ENCODE results near the gene C1orf74.

Gene C1orf74

GRCh38 chr1:209784265-209785169 is at the start of gene C1orf74:
Gene C1orf74, minus strand, starts transcription at chr1:209784559. Its CDS starts 925 bp downstream, at chr1:209783634.
- Histone ChIP-seq H3K36me3 (ENCODE audit: control insufficient read depth, insufficient read depth, low read length) (no peaks in the 10 kb centered on the region), H3K9me3 (ENCODE audit: control insufficient read depth, insufficient read depth, low read length) (no peaks in the 10 kb centered on the region), H3K4me1 (ENCODE audit: control insufficient read depth, insufficient read depth, low read length) (no peaks in the 10 kb centered on the region), H3K9ac (ENCODE audit: low read depth, low read length) (peak within 1 kb of the TSS; percentile 87), H3K4me3 (ENCODE audit: low read depth, low read length) (peak within 1 kb of the TSS; percentile 84), H3K27me3 (ENCODE audit: control insufficient read depth, insufficient read depth, low read length) (no peaks in the 10 kb centered on the region)

- Histone ChIP-seq H3K9ac (ENCODE audit: low read depth, low read length) (no peak overlapping the region), H3K4me1 (ENCODE audit: control insufficient read depth, insufficient read depth, low read length) (peaks cover 3% of the 10 kb centered on the region), H3K27me3 (ENCODE audit: control insufficient read depth, insufficient read depth, low read length) (no peaks in the 10 kb centered on the region), H3K9me3 (ENCODE audit: control insufficient read depth, insufficient read depth, low read length) (no peaks in the 10 kb centered on the region), H3K36me3 (ENCODE audit: control insufficient read depth, insufficient read depth, low read length) (peaks cover 24% of the 10 kb centered on the region), H3K4me3 (ENCODE audit: low read depth, low read length) (no peak overlapping the region)
Measured at GRCh38 chr1:209831615-209832014, 47.3 kb upstream of the C1orf74 start.

- Histone ChIP-seq H3K4me3 (ENCODE audit: low read depth, low read length) (no peak overlapping the region), H3K9ac (ENCODE audit: low read depth, low read length) (no peak overlapping the region), H3K36me3 (ENCODE audit: control insufficient read depth, insufficient read depth, low read length) (peaks cover 21% of the 10 kb centered on the region), H3K4me1 (ENCODE audit: control insufficient read depth, insufficient read depth, low read length) (peaks cover 3% of the 10 kb centered on the region), H3K27me3 (ENCODE audit: control insufficient read depth, insufficient read depth, low read length) (no peaks in the 10 kb centered on the region), H3K9me3 (ENCODE audit: control insufficient read depth, insufficient read depth, low read length) (no peaks in the 10 kb centered on the region)
Measured at GRCh38 chr1:209830722-209831121, 46.4 kb upstream of the C1orf74 start.

- Histone ChIP-seq H3K9me3 (ENCODE audit: control insufficient read depth, insufficient read depth, low read length) (no peaks in the 10 kb centered on the region), H3K4me3 (ENCODE audit: low read depth, low read length) (no peak overlapping the region), H3K4me1 (ENCODE audit: control insufficient read depth, insufficient read depth, low read length) (peaks cover 3% of the 10 kb centered on the region), H3K9ac (ENCODE audit: low read depth, low read length) (no peak overlapping the region), H3K36me3 (ENCODE audit: control insufficient read depth, insufficient read depth, low read length) (peaks cover 16% of the 10 kb centered on the region), H3K27me3 (ENCODE audit: control insufficient read depth, insufficient read depth, low read length) (no peaks in the 10 kb centered on the region)
Measured at GRCh38 chr1:209829716-209830115, 45.4 kb upstream of the C1orf74 start.

GRCh38 chr1:209827384-209828262 is 43.3 kb upstream of the C1orf74 start, which contains the start of gene UTP25:
Gene UTP25, plus strand, starts transcription at chr1:209827972. Its CDS starts 92 bp downstream, at chr1:209828064.
- no peaks in the 10 kb centered on the region for H3K9me3 ChIP-seq (ENCODE audit: control insufficient read depth, insufficient read depth, low read length)
- peak within 1 kb of the TSS; percentile 86 for H3K9ac ChIP-seq (ENCODE audit: low read depth, low read length)
- peaks cover 4% of the 10 kb centered on the region for H3K36me3 ChIP-seq (ENCODE audit: control insufficient read depth, insufficient read depth, low read length)
- peaks cover 3% of the 10 kb centered on the region for H3K4me1 ChIP-seq (ENCODE audit: control insufficient read depth, insufficient read depth, low read length)
- H3K27me3 ChIP-seq (ENCODE audit: control insufficient read depth, insufficient read depth, low read length) = peaks cover 3% of the 10 kb centered on the region
- H3K4me3 ChIP-seq (ENCODE audit: low read depth, low read length) = peak within 1 kb of the TSS; percentile 99

GRCh38 chr1:209825591-209826434 is 41.5 kb upstream of the C1orf74 start:
- Histone ChIP-seq H3K27me3 (ENCODE audit: control insufficient read depth, insufficient read depth, low read length) (peaks cover 5% of the 10 kb centered on the region), H3K9ac (ENCODE audit: low read depth, low read length) (no peak overlapping the region), H3K9me3 (ENCODE audit: control insufficient read depth, insufficient read depth, low read length) (no peaks in the 10 kb centered on the region), H3K36me3 (ENCODE audit: control insufficient read depth, insufficient read depth, low read length) (no peaks in the 10 kb centered on the region), H3K4me1 (ENCODE audit: control insufficient read depth, insufficient read depth, low read length) (peaks cover 3% of the 10 kb centered on the region), H3K4me3 (ENCODE audit: low read depth, low read length) (no peak overlapping the region)

GRCh38 chr1:209823143-209824041 is 39.0 kb upstream of the C1orf74 start:
- H3K9me3 ChIP-seq (ENCODE audit: control insufficient read depth, insufficient read depth, low read length) = no peaks in the 10 kb centered on the region
- no peak overlapping the region for H3K4me3 ChIP-seq (ENCODE audit: low read depth, low read length)
- H3K4me1 ChIP-seq (ENCODE audit: control insufficient read depth, insufficient read depth, low read length) = no peaks in the 10 kb centered on the region
- H3K27me3 ChIP-seq (ENCODE audit: control insufficient read depth, insufficient read depth, low read length) = peaks cover 14% of the 10 kb centered on the region
- no peak overlapping the region for H3K9ac ChIP-seq (ENCODE audit: low read depth, low read length)
- no peaks in the 10 kb centered on the region for H3K36me3 ChIP-seq (ENCODE audit: control insufficient read depth, insufficient read depth, low read length)

- Histone ChIP-seq H3K27me3 (ENCODE audit: control insufficient read depth, insufficient read depth, low read length) (peaks cover 14% of the 10 kb centered on the region), H3K36me3 (ENCODE audit: control insufficient read depth, insufficient read depth, low read length) (no peaks in the 10 kb centered on the region), H3K9me3 (ENCODE audit: control insufficient read depth, insufficient read depth, low read length) (no peaks in the 10 kb centered on the region), H3K4me1 (ENCODE audit: control insufficient read depth, insufficient read depth, low read length) (no peaks in the 10 kb centered on the region), H3K4me3 (ENCODE audit: low read depth, low read length) (no peak overlapping the region), H3K9ac (ENCODE audit: low read depth, low read length) (no peak overlapping the region)
Measured at GRCh38 chr1:209822706-209823105, 38.3 kb upstream of the C1orf74 start.

- Histone ChIP-seq H3K9ac (ENCODE audit: low read depth, low read length) (no peak overlapping the region), H3K4me1 (ENCODE audit: control insufficient read depth, insufficient read depth, low read length) (no peaks in the 10 kb centered on the region), H3K27me3 (ENCODE audit: control insufficient read depth, insufficient read depth, low read length) (peaks cover 14% of the 10 kb centered on the region), H3K9me3 (ENCODE audit: control insufficient read depth, insufficient read depth, low read length) (no peaks in the 10 kb centered on the region), H3K36me3 (ENCODE audit: control insufficient read depth, insufficient read depth, low read length) (no peaks in the 10 kb centered on the region), H3K4me3 (ENCODE audit: low read depth, low read length) (no peak overlapping the region)
Measured at GRCh38 chr1:209820986-209821385, 36.6 kb upstream of the C1orf74 start.

GRCh38 chr1:209819058-209819457 is 34.7 kb upstream of the C1orf74 start:
- H3K27me3 ChIP-seq (ENCODE audit: control insufficient read depth, insufficient read depth, low read length) = peaks cover 14% of the 10 kb centered on the region

More at GRCh38 chr1:209819058-209819457, 34.7 kb upstream of the C1orf74 start:
- Histone ChIP-seq H3K9ac (ENCODE audit: low read depth, low read length) (no peak overlapping the region), H3K36me3 (ENCODE audit: control insufficient read depth, insufficient read depth, low read length) (no peaks in the 10 kb centered on the region), H3K9me3 (ENCODE audit: control insufficient read depth, insufficient read depth, low read length) (no peaks in the 10 kb centered on the region), H3K4me3 (ENCODE audit: low read depth, low read length) (no peak overlapping the region), H3K4me1 (ENCODE audit: control insufficient read depth, insufficient read depth, low read length) (no peaks in the 10 kb centered on the region)

Measured in iPS-15b (cell line).